ENCODE measurements around the gene INMT.
A peak's percentile ranks its signal among the peaks of the same experiment; 100 is the strongest.

INMT gene

GRCh38 chr7:30789334-30789711, 37.4 kb downstream of the INMT start:
- no peak for DNase-seq

GRCh38 chr7:30790356-30790755, 38.4 kb downstream of the INMT start:
- no peak for DNase-seq

- no peak for DNase-seq
Observed at GRCh38 chr7:30791114-30791513, 39.2 kb downstream of the INMT start.

GRCh38 chr7:30795161-30795948, 43.4 kb downstream of the INMT start:
- no peak for DNase-seq

GRCh38 chr7:30796105-30796869, 44.4 kb downstream of the INMT start:
- no peak for DNase-seq

- DNase-seq = no peak
Observed at GRCh38 chr7:30797176-30798040, 45.5 kb downstream of the INMT start.

GRCh38 chr7:30799206-30799975, 47.5 kb downstream of the INMT start:
- DNase-seq = no peak

GRCh38 chr7:30799976-30800661, 48.2 kb downstream of the INMT start:
- no peak for DNase-seq

- DNase-seq = peak; percentile 39
Observed at GRCh38 chr7:30800785-30801252, 48.9 kb downstream of the INMT start.

GRCh38 chr7:30802812-30803211, 50.9 kb downstream of the INMT start:
- DNase-seq = no peak

- no peak for DNase-seq
Observed at GRCh38 chr7:30804078-30804661, 52.2 kb downstream of the INMT start.

- DNase-seq = no peak
Observed at GRCh38 chr7:30805081-30805691, 53.3 kb downstream of the INMT start.

- DNase-seq = no peak
Observed at GRCh38 chr7:30805931-30806330, 54.0 kb downstream of the INMT start.
